ENCODE data around the gene UPF3A.

Gene UPF3A

DNA sequence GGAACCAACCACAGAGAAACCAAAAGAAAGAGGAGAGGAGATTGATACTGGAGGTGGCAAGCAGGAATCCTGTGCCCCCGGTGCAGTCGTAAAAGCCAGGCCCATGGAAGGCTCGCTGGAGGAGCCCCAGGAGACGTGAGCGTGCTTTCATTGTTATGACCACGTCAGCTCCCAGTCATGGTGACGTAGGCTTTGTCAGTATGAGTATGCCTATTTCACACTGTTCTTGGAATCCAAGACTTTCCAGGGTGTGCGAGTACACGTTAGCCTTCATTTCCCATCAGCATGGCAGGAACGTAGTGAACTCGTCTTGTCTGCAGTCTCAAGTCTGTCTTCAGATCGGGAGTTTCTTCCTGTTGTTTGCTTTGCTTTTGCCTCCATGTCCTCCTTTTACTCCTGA, 17.5 kb downstream of the UPF3A start:
- H3K4me3 ChIP-seq (ENCODE audit: low read depth, low read length) = no peak overlapping the region
- DNase-seq (ENCODE audit: low read depth) = peak; percentile 49

DNA sequence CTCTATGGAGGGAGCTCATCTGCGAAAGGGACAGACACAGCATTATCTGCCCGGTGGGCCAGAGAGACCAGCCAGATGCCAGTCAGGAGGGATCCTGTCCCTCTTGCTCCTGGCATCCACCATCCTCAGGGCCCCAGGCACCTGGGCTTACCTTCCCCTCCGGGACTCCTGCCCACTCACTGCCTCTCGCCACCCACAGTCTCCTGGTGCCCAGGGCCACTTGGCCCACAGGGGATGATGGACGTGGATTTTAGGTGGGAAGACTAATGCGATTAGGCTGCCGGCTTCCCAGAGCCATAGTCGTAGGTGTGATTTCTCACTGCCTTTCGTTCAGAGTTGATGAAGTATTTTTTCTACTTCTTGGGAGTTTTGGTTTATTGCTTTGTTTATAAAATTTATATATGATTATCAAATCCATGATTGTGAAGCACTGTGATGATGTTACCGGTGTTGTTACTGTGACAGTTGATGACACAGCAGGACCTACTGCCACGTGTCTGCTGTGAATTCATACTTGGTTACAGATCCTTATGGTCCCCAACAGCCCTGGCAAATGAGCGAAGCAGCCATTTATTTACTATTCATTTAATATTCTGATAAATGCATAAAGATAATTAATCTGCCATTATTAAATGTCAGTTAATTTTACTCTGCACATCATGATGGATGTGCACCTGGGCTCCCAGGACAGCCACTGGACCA, 18.4 kb downstream of the UPF3A start:
- H3K4me3 ChIP-seq (ENCODE audit: low read depth, low read length) = no peak overlapping the region
- no peak for DNase-seq (ENCODE audit: low read depth)

DNA sequence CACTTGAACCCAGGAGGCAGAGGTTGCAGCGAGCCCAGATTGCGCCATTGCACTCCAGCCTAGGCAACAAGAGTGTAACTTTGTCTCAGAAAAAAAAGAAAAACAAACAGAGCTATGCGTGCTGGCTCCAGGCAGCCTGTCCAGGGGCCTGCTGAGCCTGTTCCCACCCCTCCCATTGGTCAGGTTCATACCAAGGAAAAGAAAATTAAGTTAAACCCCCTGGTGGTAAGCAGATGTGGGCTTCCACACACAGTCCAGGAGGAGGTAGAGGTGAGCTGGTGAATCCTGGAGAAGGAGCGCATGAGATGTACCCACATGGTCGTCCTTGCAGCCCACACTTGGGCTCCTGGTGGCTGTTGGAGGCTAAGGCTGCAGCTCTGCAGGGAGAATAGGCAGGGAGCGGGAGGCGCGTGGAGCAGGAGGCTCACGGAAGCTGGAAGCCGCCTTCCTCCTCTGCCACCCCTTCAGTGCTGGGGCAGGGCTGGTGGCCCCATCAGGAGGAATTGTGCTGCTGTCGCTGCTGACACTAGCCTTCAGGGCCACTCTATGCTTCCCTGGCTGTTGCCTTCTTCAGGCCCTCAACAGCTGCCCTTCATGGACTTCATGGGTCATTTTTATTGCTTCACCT, 22.4 kb downstream of the UPF3A start:
- no peak overlapping the region for H3K4me3 ChIP-seq (ENCODE audit: low read depth, low read length)
- DNase-seq (ENCODE audit: low read depth) = no peak

DNA sequence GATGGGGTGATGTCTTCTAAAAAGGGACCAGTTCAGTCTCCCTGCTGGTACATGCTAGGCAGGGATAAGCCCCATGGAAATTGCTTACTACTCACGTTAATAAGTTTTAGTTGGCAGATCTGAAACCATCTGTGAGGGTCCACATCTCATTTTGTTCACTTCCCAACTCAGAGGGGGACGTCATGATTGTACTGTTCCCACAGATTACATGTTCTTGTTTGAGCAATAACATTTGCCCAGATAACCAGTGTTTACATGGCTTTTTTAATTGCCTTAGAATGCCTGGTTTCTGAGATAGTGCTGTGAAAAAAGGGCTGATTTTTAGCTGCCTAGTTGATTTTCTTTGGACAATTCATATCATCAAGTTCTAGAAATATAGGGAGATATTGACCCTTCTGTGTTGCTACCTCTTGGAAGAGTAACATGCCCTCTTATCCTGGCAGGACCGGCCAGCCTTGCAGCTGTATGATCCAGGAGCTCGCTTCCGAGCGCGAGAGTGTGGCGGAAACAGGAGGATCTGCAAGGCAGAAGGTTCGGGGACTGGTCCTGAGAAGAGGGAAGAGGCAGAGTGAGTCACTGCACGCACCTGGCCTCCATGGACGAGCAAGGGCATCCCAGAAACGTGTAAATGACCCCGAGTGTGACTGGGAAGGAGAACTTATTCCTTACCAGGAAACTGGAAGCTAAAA, 23.1 kb downstream of the UPF3A start:
- H3K4me3 ChIP-seq (ENCODE audit: low read depth, low read length) = no peak overlapping the region
- DNase-seq (ENCODE audit: low read depth) = no peak

DNA sequence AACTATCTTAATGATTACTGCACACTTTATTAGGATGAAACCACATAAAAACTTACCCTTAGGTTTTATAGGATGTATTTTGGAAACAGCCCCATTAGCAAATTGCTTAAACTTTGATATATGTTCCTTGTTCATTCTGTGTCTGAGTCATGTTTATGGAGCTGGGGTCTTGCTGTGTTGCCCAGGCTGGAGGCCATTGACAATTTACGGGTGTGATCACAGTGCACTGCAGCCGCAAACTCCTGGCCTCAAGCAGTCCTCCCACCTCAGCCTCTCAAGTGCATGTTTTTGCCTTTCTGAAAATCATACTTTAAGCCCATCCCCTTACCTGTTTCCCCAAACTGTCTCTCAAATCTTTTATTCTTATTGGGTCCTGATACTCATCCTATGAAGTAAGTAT, 27.7 kb downstream of the UPF3A start:
- H3K4me3 ChIP-seq (ENCODE audit: low read depth, low read length) = no peak overlapping the region
- no peak for DNase-seq (ENCODE audit: low read depth)

- no peak overlapping the region for H3K4me3 ChIP-seq (ENCODE audit: low read depth, low read length)
- no peak for DNase-seq (ENCODE audit: low read depth)
Observed at GRCh38 chr13:114309806-114310410, 28.5 kb downstream of the UPF3A start.

- DNase-seq (ENCODE audit: low read depth) = no peak
- no peak overlapping the region for H3K4me3 ChIP-seq (ENCODE audit: low read depth, low read length)
Observed at GRCh38 chr13:114310956-114311355, 29.6 kb downstream of the UPF3A start.

DNA sequence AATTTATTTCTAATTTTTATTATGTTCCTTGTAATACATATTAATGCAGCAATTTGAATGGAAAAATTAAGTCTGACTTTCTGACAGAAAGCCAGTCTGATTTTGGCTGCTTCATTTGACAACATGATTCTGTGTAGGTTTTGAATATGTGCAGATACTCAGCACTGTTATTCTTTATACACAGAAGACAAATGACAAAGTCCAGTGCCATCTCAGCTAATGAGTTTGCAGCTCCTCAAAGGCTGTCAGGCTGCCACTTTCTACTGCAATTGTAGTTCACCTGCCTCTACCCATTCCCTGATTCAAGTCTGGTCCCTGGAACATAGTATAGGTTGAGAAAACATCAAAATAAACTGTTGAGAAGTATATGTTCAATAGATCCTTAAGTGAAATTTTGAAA, 30.0 kb downstream of the UPF3A start:
- DNase-seq (ENCODE audit: low read depth) = no peak
- no peak overlapping the region for H3K4me3 ChIP-seq (ENCODE audit: low read depth, low read length)

DNA sequence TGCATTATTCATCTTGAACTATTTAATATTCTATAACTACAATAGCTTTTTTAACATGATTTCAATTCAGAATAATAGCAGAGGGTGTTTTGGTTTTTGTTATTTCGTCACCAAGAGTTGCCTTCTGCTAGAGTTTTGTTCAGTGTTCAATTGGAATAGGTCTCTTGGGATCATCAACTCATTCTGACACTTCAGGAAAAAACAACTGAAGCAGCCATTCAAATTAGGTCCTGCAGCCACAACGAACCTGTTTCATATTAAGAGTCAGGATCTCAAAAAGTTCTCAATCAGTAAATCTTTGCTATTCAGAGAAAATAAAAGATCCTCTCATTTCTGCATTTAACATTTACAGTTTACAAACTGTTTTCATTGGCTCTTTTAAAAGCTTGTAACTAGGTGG, 30.5 kb downstream of the UPF3A start:
- peak; percentile 56 for DNase-seq (ENCODE audit: low read depth)
- no peak overlapping the region for H3K4me3 ChIP-seq (ENCODE audit: low read depth, low read length)

- DNase-seq (ENCODE audit: low read depth) = no peak
- H3K4me3 ChIP-seq (ENCODE audit: low read depth, low read length) = peak overlapping the region; percentile 65
Observed at GRCh38 chr13:114313061-114313860, 31.9 kb downstream of the UPF3A start.

DNA sequence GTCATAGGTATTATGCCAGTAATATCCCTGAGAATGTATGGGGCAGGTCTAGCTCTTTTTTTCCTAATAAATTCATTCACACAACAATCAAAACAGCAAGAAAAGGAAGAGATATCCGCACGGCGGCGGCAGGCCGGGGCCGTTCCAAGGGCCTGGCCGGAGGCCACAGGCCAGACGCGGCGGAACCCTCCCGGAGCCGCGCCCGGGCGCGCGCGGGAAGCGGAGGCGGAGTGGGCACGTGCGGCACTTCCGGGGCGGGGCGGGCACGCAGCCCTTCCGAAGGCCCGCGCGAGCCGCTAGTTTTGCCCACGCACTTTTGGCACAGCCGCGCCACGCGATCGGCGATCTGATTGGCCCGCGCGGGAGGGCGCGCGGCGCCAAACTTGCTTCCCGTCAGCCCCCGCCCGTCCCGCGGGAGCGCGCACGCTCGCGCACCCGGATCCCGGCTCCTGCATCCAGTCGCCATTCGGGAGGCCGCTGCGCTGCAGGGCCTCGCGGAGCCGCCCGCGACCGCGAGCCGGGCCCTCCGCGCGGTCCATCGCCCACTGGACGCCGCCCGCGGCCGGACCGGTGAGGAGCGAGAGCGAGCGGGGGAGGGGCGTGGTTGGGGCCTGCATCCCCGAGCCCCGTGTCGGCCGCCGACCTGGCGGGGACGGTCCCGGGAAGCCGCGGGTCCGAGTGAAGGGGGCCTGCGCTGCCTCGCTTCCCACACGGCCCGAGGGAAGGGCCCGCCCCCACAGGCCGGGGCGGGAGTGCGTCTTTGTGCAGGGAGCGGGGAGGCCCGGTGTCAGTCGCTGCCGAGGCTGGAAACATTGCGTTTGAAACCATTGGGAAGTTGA, 32.9 kb downstream of the UPF3A start, which contains the start of gene CHAMP1:
TSS of gene CHAMP1 (plus strand) at position 430 of the 839 bp plus-strand sequence. CDS start 9,340 bp downstream, outside the sequence.
- peak within 1 kb of the TSS; percentile 65 for H3K4me3 ChIP-seq (ENCODE audit: low read depth, low read length)
- DNase-seq (ENCODE audit: low read depth) = peak; percentile 89

DNA sequence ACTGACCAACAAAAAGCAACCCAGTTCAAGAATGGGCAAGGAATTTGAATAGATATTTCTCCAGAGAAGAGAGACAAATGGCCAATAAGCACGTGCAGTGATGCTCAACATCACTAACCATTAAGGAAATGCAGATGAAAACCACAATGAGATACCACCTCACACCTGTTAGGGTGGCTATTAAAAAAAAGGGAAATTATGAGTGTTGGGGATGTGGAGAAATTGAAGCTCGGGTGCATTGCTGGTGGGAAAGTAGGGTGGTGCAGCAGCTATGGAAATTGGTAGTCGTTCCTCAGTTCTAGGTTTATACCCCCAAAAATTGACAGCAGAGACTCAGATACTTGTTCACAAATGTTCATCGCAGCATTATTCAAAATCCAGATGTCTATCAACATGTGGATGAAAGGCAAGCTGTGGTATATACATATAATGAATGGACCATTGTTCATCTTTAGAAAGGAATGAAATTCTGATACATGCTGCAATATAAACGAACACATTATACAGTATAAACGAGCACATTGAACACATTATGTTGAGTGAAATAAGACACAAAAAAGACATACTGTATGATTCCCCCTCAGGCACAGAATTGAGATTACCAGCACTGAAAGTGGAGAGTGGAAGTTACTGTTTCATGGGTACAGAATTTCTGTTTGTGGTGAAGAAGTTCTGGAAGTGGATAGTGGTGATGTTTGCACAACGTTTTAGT, 33.8 kb downstream of the UPF3A start:
- no peak for DNase-seq (ENCODE audit: low read depth)
- peak overlapping the region; percentile 65 for H3K4me3 ChIP-seq (ENCODE audit: low read depth, low read length)

DNA sequence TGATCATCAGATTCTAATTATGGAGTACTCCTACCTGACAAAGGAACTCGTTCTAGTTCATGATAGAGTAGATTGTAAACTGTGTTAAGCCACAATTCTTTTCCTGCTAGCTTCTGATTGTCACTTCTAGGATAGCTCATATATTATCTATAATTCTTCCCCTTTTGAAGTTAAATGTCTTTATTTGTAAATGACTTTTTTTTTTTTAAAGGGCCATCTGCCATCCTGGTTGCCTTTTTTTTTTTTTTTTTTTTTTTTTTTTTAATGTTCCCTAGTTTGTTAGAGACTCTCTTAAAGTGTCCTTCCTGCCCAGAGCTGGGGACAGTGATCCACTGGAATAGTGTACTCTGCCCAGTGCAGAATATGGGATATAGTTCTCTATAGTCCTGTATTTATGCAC, 37.2 kb downstream of the UPF3A start:
- DNase-seq (ENCODE audit: low read depth) = no peak
- no peak overlapping the region for H3K4me3 ChIP-seq (ENCODE audit: low read depth, low read length)

- H3K4me3 ChIP-seq (ENCODE audit: low read depth, low read length) = no peak overlapping the region
- peak; percentile 48 for DNase-seq (ENCODE audit: low read depth)
Observed at GRCh38 chr13:114319441-114319913, 38.1 kb downstream of the UPF3A start.

- no peak for DNase-seq (ENCODE audit: low read depth)
- H3K4me3 ChIP-seq (ENCODE audit: low read depth, low read length) = no peak overlapping the region
Observed at GRCh38 chr13:114320065-114320464, 38.7 kb downstream of the UPF3A start.

DNA sequence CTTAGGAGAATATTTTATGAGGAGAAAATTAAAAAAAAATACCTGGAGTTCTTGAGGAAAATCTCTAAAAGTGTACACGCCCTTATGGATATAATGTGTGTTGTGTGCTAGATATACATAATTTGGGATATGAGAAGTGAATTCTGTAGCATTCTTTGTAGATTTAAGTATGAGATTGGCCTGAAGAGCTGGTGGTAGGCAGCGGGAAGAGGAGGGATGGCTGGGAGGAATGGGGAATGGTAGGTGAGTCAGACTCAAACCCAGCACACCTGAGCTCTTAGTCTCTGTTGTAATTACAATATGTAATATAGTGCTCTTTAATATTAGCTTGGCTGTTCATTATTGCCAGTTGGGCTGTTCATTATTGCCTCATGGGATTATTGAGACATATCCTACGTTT, 39.9 kb downstream of the UPF3A start:
- no peak overlapping the region for H3K4me3 ChIP-seq (ENCODE audit: low read depth, low read length)
- DNase-seq (ENCODE audit: low read depth) = no peak

- H3K4me3 ChIP-seq (ENCODE audit: low read depth, low read length) = no peak overlapping the region
- DNase-seq (ENCODE audit: low read depth) = no peak
Observed at GRCh38 chr13:114323349-114323748, 41.9 kb downstream of the UPF3A start.

DNA sequence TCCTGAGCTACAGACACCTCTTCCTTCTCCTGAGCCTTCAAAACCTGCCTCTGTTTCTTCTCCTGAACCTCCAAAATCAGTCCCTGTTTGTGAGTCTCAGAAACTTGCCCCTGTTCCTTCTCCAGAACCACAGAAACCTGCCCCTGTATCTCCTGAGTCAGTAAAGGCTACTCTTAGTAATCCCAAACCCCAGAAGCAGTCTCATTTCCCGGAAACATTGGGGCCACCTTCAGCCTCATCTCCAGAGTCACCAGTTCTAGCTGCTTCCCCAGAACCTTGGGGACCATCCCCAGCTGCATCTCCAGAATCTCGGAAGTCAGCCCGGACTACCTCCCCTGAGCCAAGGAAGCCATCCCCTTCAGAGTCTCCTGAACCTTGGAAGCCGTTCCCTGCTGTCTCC, 42.9 kb downstream of the UPF3A start:
- DNase-seq (ENCODE audit: low read depth) = no peak
- H3K4me3 ChIP-seq (ENCODE audit: low read depth, low read length) = no peak overlapping the region

Measured in skeletal muscle cell (primary cell).